Stimulated activated CD4-positive, alpha-beta T cell treated with anti-CD3 and anti-CD28 coated beads, Interleukin-4, amount 100 ng/mL, for 48 hours (primary cell): ENCODE results near the gene KRR1.
"Not testable (repeated sequence)": the region's sequence is repeated elsewhere in the genome, so short reads cannot be mapped to it uniquely, and the experiment has no call there.

Experiments used
- DNase-seq, 2 donors: peaks; one replicate each; pipeline ENCODE4 v3.0.0-alpha.2; 2020; ENCODE audit warnings: low read depth in 2 of 2

The KRR1 gene

GRCh38 chr12:75525263-75525662 lies 13.9 kb upstream of the KRR1 start:
- no peak for DNase-seq

- DNase-seq, result not testable (repeated sequence)
Measured at GRCh38 chr12:75522124-75522523, 10.7 kb upstream of the KRR1 start.

DNA sequence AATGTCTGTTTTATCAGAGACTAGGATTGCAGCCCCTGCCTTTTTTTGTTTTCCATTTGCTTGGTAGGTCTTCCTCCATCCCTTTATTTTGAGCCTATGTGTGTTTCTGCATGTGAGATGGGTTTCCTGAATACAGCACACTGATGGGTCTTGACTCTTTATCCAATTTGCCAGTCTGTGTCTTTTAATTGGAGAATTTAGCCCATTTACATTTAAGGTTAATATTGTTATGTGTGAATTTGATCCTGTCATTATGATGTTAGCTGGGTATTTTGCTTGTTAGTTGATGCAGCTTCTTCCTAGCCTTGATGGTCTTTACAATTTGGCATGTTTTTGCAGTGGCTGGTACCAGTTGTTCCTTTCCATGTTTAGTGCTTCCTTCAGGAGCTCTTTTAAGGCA lies 9.8 kb upstream of the KRR1 start:
- not testable (repeated sequence) for DNase-seq

GRCh38 chr12:75509621-75510020 lies 1.8 kb downstream of the KRR1 start:
- no peak for DNase-seq

GRCh38 chr12:75508159-75508558 lies 3.2 kb downstream of the KRR1 start:
- DNase-seq, result no peak

DNA sequence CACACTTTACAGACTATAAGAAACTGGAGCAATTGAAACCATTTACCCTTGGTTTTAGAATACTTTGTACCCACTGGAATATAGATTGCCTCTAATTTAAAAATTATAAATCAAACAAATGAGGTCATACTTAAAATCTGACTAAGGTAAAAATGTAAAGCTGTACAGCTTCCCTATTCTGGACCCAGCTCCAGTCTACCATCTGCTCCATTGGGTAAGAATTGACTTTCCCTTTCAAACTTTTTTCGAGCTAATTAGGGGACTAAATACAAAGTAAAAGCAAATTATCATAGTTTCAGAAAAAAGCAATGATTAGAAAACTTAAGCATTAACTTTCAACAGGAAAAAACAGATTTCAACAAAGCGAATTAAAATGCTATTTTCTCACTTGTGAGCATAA lies 4.3 kb downstream of the KRR1 start:
- DNase-seq, result no peak

DNA sequence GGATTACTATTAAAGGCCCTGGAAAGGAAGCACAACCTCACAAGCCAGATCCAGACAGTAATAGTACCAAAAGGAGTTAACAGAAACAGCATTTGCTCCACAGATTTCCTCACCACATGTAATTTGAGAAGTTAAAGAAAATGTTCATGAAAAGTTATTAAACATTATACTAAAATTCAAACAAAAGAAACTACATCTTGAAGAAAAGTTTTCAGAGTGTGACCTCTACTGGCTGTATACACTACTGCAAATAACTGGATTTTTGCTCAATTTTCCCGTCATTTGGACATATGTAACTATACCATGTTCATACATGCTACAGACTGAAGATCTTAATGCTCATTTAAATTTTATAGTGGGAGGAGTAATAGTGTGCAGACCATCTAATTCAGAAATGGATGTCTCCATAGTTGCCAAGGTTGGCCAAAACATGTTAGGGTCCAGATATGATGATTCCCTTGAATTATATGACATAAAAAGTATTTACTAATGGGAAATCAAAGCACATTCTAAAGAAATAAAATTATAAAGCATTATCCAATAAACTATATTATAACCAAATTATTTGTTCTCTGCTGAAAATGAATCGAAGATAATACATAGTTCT lies 5.6 kb downstream of the KRR1 start:
- DNase-seq, result no peak

- DNase-seq, result no peak
Measured at GRCh38 chr12:75503866-75504265, 7.5 kb downstream of the KRR1 start.

- DNase-seq, result no peak
Measured at GRCh38 chr12:75503459-75503858, 8.0 kb downstream of the KRR1 start.

GRCh38 chr12:75491169-75491568 lies 20.2 kb downstream of the KRR1 start:
- no peak for DNase-seq

DNA sequence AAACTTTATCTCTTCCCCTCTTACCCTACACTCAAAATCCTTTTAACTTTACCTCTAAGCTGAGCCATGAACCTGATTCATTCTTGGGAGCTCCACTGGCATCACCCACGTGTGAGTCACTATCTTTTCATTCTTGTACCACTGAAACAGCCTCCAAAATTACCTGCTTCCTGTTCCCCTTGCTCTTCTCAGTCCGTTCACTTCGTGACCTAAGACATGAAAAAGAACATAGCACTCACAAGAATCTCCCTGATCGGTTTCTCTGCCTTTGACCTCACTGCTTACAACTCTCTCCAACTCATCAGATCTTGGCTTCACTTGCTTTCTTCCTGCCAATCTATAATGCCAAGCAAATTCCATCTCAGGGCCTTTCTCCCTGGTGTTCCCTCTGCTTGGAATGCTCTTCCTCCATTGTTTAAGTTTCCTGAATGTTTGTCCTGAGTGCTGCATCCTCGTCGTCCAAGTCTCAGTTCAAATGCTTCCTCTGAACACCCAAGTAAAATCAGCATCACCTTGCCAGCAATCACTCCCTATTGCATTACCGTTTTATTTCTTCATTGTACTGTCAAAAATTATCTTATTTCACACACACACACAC lies 21.7 kb downstream of the KRR1 start:
- DNase-seq, result no peak

GRCh38 chr12:75489187-75489586 lies 22.2 kb downstream of the KRR1 start:
- no peak for DNase-seq

DNA sequence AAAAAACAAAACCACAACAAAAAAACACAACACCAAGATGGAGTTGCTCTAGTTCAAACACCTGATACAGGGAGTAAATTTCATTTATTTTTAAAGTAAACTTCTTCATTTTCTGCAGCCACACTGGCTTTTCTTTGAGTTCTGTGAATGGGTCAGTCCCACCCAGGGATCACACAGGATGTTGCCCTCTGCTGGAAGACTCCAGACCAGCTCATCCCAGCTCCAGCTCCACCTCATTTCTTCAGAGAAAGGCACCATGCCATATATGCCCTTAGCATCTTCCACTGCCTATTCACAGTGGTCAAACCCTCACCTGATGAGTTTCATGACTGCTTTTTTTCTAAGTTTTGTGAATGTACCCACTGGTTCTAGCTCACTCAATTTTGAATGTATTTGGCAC lies 22.9 kb downstream of the KRR1 start:
- no peak for DNase-seq

- DNase-seq, result no peak
Measured at GRCh38 chr12:75487308-75487707, 24.1 kb downstream of the KRR1 start.

- DNase-seq, result not testable (repeated sequence)
Measured at GRCh38 chr12:75484450-75484849, 27.0 kb downstream of the KRR1 start.

- DNase-seq, result no peak
Measured at GRCh38 chr12:75483431-75483830, 28.0 kb downstream of the KRR1 start.

GRCh38 chr12:75482646-75483045 lies 28.8 kb downstream of the KRR1 start:
- DNase-seq, result no peak

GRCh38 chr12:75481774-75482173 lies 29.6 kb downstream of the KRR1 start:
- DNase-seq, result no peak

- no peak for DNase-seq
Measured at GRCh38 chr12:75481013-75481705, 30.2 kb downstream of the KRR1 start.

DNA sequence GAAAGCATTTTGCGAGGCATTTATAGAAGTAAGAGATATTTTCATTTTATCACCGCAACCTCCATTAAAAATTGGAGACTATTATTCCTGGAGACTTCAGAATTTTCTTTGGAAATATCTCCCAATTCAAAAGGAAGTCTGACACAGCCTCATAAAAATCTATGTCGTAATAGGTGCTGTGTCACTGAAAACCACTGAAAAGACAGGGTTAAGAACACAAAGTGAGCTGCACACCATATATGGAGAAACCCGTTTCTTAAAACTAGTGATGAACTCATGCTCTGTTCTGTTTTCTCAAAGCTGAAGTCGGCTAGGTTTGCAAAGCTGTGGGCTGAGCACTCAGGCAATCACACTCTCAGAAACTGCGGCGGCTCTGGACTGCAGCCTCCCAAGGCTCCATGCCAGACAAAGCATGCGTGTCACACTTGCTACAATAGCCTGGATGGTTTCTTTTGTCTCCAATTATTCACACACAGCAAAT lies 30.9 kb downstream of the KRR1 start, which contains the start of gene GLIPR1:
GLIPR1 (plus strand) TSS at position 287 of the 481 bp plus-strand sequence; CDS start at position 413, 126 bp downstream.
- peak; percentile 56 to 69 for DNase-seq

GRCh38 chr12:75479963-75480461 lies 31.4 kb downstream of the KRR1 start:
- DNase-seq, result no peak

DNA sequence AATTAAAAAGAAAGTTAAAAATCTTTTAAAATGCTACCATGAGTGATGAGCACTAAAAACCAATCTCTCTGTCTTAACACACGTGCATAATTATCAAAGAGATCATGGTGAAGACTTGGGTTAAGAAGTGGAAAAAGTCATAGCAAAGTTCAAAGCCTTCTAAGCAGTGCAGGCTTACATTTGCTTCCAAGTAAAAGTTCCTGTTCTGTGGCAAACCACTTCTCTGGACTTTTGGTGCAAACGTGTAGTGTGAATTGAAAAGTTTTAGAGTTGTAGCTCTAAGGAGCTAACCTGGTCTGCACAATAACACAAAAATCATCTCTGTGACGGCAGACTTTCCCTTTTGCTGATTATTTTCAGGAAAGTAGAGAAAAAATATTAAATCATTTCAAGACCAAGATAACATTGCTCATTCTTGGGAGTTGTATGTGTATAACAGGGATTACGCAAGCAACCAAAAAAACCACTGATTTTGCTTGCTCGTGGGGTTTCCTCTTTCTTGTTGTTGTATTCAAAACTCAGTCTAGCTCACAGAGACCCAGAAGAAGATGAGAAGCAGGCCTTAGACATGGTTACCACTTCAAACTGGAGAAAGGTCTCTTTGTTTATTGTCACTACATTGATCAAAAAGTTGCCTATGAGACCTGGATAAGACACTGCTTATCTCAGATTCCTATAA lies 33.2 kb downstream of the KRR1 start:
- no peak for DNase-seq
